Measurements from ENCODE around the gene ARID5A.

Gene ARID5A

DNA sequence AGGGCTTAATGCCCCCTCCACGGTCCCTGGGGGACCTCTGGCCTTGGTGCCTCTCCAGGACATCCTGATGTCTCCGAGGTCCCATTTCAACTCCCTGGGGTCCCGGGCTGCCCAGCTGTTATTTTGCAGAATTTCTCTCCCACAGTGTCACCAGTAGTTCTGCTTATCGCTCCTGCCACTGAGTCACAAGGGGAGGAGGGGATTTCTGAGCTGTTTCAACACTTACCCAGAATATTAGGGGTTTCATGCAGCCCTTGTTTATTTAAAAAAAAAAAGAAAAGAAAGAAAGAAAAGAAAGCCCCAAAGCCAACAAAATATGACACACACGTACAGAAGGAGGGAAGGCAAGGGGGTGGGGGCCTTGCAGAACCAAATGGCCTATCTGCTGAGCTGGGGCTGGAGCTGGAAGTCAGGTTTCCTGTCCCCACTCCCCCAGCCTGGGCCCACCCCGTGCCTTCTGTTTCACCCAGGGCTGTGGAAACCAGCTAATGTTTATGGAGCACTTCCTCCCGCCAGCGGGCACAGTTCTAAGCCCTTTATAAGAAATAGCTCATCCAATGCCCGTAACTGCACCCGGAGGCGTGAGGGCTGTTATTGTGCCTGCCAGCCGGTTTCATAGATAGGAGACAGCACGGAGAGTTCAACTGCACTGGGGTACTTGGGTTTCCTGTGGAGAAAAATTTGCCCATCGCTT, 8.4 kb upstream of the ARID5A start:
- Histone ChIP-seq H3K79me2 (ENCODE audit: insufficient read depth, low read length) (no peaks in the 10 kb centered on the region), H3K4me1 (ENCODE audit: insufficient read depth, low read length, poor library complexity, severe bottlenecking) (peaks cover 56% of the 10 kb centered on the region), H3K4me2 (ENCODE audit: low read depth, low read length, poor library complexity, severe bottlenecking) (peak overlapping the region; percentile 94), H3K9me3 (ENCODE audit: insufficient read depth, low read depth, low read length) (no peaks in the 10 kb centered on the region), H3F3A (ENCODE audit: low read depth) (peaks cover 6% of the 10 kb centered on the region; the same call in 1 of the 2 replicates), H3K4me3 (ENCODE audit: low read length, poor library complexity, severe bottlenecking) (peak overlapping the region; percentile 75), H3K27me3 (ENCODE audit: insufficient read depth, low read length, poor library complexity, severe bottlenecking) (no peaks in the 10 kb centered on the region), H3K9me2 (replicated peaks; ENCODE audit: low read depth, low read length) (no peaks in the 10 kb centered on the region), H4K20me1 (ENCODE audit: insufficient read depth, low read length, poor library complexity, severe bottlenecking) (no peaks in the 10 kb centered on the region), H2AFZ (ENCODE audit: low read length) (peak overlapping the region; percentile 57), H3K36me3 (ENCODE audit: insufficient read depth, low read length) (no peaks in the 10 kb centered on the region), H3K9ac (ENCODE audit: low read depth, low read length, poor library complexity, severe bottlenecking) (peak overlapping the region; percentile 61)
- TF ChIP-seq EZH2phosphoT487 (IDR thresholded peaks at IDR 0.05; ENCODE audit: borderline replicate concordance), result no peak
- no peak for TF ChIP-seq CTCF (conservative IDR thresholded peaks at IDR 0.05; ENCODE audit: low read length)

GRCh38 chr2:96528700-96529375, 7.7 kb upstream of the ARID5A start:
- H3K4me3 ChIP-seq (ENCODE audit: low read length, poor library complexity, severe bottlenecking), result peak overlapping the region; percentile 75
- no peaks in the 10 kb centered on the region for H3K79me2 ChIP-seq (ENCODE audit: insufficient read depth, low read length)
- TF ChIP-seq EZH2phosphoT487 (IDR thresholded peaks at IDR 0.05; ENCODE audit: borderline replicate concordance) (no peak), CTCF (conservative IDR thresholded peaks at IDR 0.05; ENCODE audit: low read length) (peak; percentile 41)
- peaks cover 6% of the 10 kb centered on the region; the same call in 1 of the 2 replicates for H3F3A ChIP-seq (ENCODE audit: low read depth)
- H2AFZ ChIP-seq (ENCODE audit: low read length), result peak overlapping the region; percentile 57
- no peaks in the 10 kb centered on the region for H3K9me3 ChIP-seq (ENCODE audit: insufficient read depth, low read depth, low read length)
- no peaks in the 10 kb centered on the region for H3K27me3 ChIP-seq (ENCODE audit: insufficient read depth, low read length, poor library complexity, severe bottlenecking)
- no peaks in the 10 kb centered on the region for H3K36me3 ChIP-seq (ENCODE audit: insufficient read depth, low read length)
- H3K9me2 ChIP-seq (replicated peaks; ENCODE audit: low read depth, low read length), result no peaks in the 10 kb centered on the region
- H4K20me1 ChIP-seq (ENCODE audit: insufficient read depth, low read length, poor library complexity, severe bottlenecking), result no peaks in the 10 kb centered on the region
- peaks cover 61% of the 10 kb centered on the region for H3K4me1 ChIP-seq (ENCODE audit: insufficient read depth, low read length, poor library complexity, severe bottlenecking)
- H3K9ac ChIP-seq (ENCODE audit: low read depth, low read length, poor library complexity, severe bottlenecking), result peak overlapping the region; percentile 61
- peak overlapping the region; percentile 94 for H3K4me2 ChIP-seq (ENCODE audit: low read depth, low read length, poor library complexity, severe bottlenecking)

GRCh38 chr2:96529376-96530143, 7.0 kb upstream of the ARID5A start:
- Histone ChIP-seq H3F3A (ENCODE audit: low read depth) (peaks cover 6% of the 10 kb centered on the region; the same call in 1 of the 2 replicates), H4K20me1 (ENCODE audit: insufficient read depth, low read length, poor library complexity, severe bottlenecking) (no peaks in the 10 kb centered on the region), H3K36me3 (ENCODE audit: insufficient read depth, low read length) (no peaks in the 10 kb centered on the region), H3K79me2 (ENCODE audit: insufficient read depth, low read length) (no peaks in the 10 kb centered on the region), H3K4me3 (ENCODE audit: low read length, poor library complexity, severe bottlenecking) (no peak overlapping the region), H3K27me3 (ENCODE audit: insufficient read depth, low read length, poor library complexity, severe bottlenecking) (no peaks in the 10 kb centered on the region), H3K4me2 (ENCODE audit: low read depth, low read length, poor library complexity, severe bottlenecking) (no peak overlapping the region), H2AFZ (ENCODE audit: low read length) (no peak overlapping the region), H3K9me3 (ENCODE audit: insufficient read depth, low read depth, low read length) (no peaks in the 10 kb centered on the region), H3K9ac (ENCODE audit: low read depth, low read length, poor library complexity, severe bottlenecking) (peak overlapping the region; percentile 61), H3K4me1 (ENCODE audit: insufficient read depth, low read length, poor library complexity, severe bottlenecking) (peaks cover 64% of the 10 kb centered on the region), H3K9me2 (replicated peaks; ENCODE audit: low read depth, low read length) (no peaks in the 10 kb centered on the region)
- TF ChIP-seq EZH2phosphoT487 (IDR thresholded peaks at IDR 0.05; ENCODE audit: borderline replicate concordance) (no peak), CTCF (conservative IDR thresholded peaks at IDR 0.05; ENCODE audit: low read length) (no peak)
